ENCODE data around the gene BAG3.

DNA sequence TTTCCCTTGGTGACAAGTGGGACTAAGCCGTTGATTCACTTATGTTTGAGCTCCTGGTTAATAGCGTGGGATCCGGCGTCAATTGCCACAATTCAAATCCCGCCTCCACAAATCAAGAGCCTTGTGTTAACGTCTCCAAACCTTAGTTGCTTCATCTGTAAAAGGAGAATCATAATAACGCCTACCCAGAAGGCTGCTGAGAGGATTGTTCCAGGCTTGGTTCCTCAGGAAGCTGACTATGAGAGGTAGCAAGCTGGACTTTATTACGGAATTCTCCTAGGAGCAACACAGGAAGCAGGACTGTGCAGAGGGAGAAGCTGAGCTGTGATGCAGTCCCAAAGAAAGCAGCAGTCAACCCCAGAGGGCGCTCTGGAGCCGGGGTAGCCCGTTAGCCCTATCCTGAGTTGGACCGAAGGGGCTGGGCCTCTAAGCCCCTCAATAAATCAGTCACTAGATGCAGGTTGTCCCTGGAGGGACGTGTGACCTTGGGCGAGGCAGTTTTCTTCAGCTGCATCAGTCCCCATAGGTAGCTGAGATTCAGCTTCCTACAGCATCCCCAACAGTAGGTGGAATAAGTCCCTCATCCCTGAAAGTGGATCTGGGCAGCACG lies 6.9 kb upstream of the BAG3 start:
- TF ChIP-seq TCF12 (IDR thresholded peaks at IDR 0.05; ENCODE audit: low read depth): no peak
- TF ChIP-seq FOXM1 (IDR thresholded peaks at IDR 0.05; ENCODE audit: borderline replicate concordance, low read depth): no peak
- TF ChIP-seq, protein P1, sequence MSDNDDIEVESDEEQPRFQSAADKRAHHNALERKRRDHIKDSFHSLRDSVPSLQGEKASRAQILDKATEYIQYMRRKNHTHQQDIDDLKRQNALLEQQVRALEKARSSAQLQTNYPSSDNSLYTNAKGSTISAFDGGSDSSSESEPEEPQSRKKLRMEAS (IDR thresholded peaks at IDR 0.05): no peak
- TF ChIP-seq TAF1 (IDR thresholded peaks at IDR 0.05; ENCODE audit: low read depth): no peak
- no peak for TF ChIP-seq EP300 (IDR thresholded peaks at IDR 0.05; ENCODE audit: borderline replicate concordance)
- no peak for TF ChIP-seq CEBPB (IDR thresholded peaks at IDR 0.05)
- no peak for TF ChIP-seq ZBTB7A (IDR thresholded peaks at IDR 0.05; ENCODE audit: low read depth)
